ENCODE measurements around the gene MRPL34. TPM values are rescaled to one million over a fixed set of nuclear protein-coding genes. Genes with fewer than 3 reads are reported as not detected.

Gene MRPL34
- total RNA-seq, result 62.1 and 159 TPM in 2 replicates

GRCh38 chr19:17305517-17306284, at the start of gene MRPL34:
Gene MRPL34, plus strand, starts transcription at chr19:17305872. Its CDS starts 21 bp downstream, at chr19:17305893.

DNA sequence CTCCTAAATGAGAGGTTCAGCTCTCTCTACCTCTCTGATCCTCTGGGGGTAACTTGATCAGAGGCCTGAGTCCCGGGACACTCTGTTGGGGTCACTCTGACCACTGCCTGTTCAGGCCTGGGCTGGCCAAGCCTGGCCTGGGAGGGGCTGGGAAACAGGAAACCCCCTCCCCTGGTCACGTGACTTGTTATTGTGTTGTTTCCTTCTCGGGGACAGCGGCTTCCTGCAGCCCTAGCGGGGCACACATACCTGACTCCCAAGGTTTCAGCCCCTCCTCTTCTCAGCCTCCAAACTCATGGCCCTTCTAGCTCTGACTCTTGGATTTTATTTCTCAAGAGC, 41.1 kb upstream of the MRPL34 start, which contains the start of gene USHBP1:
USHBP1 (minus strand) TSS at position 105 of the 339 bp plus-strand sequence. CDS start 446 bp downstream, outside the sequence.

DNA sequence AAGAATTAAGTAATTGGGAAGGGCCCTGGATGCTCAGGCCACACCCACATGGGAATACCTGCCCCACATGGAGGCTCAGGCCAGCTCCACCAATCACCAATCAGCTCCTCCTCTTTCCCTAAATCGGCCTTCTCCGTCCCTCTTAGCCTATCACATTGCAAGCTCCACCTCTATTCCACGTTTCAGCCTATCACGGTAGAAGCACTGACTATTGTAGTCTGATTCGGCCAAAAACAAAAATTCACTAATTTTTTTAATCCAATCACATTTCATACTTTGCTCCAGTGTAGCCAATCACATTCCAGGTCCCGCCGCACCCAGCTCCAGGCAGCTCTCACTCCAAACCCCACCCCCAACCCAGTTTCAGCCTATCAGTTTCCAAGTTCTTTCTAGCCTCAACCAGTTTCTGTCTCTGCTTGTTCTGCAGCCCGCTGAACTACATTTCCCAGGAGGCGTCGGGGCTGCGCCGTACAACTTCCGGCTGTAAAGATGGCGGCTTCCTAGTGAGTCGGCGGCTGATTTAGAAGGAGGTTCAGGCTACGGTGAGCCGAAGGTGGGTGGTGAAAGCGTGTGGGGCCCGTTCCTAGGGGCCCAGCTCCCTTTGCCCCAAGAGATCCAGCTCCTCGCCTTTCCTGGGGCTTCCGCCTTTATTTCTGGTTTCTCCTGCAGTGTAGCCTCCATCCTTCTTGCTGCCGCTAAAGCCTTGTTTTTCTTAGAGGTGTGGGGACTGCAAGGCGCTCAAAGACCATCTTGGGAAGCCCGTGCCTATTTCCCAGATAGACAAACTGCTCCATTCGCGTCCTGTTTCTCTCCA, 38.5 kb upstream of the MRPL34 start, which contains the start of gene BABAM1:
BABAM1 (plus strand) TSS at position 469 of the 814 bp plus-strand sequence. CDS start 1,364 bp downstream, outside the sequence.

DNA sequence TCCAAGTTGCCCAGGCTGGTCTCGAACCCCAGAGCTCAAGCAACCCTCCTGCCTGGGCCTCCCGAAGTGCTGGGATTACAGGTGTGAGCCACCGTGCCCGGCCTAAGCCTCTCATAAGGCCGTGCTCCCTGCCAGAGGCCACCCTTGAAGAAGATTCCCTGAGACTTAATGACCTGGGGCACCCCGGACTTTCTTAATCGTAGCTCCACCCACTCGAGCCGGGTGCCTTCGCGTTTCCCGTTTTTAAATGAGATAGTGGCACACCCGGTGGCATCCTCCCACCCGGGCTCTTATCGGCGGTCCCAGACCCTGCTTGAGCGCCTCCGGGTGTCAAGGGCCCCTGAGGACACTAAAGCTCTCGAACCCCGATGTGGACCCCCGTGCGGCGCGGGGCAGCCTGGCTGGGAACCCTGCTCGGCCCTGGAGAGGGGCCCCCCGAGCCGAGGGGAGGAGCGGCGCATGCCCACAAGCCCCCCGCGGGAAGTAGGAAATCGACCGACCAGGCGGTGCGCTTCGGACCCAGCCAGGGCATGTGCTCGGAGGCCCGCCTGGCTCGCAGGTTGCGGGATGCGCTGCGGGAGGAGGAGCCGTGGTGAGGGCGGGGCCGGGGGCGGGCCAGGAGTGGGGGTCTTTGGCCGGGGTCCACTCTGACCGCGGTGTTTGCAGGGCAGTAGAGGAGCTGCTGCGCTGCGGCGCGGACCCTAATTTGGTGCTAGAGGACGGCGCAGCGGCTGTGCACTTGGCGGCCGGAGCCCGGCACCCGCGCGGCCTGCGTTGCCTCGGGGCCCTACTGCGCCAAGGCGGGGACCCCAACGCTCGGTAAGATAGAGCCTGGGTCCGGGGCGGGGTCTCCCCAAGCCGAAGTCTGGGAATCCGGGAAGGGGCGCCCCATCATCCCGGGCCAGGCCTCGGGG, 24.0 kb upstream of the MRPL34 start, which contains the start of gene ANKLE1:
ANKLE1 (plus strand) TSS at position 511 of the 914 bp plus-strand sequence; CDS start at position 531, 20 bp downstream.

GRCh38 chr19:17303167-17303939, 2.3 kb upstream of the MRPL34 start, which contains the start of gene ABHD8:
Gene ABHD8, minus strand, starts transcription at chr19:17303425. Its CDS starts 1,809 bp downstream, at chr19:17301616.

GRCh38 chr19:17309198-17309964, 3.7 kb downstream of the MRPL34 start, which contains the start of gene DDA1:
Gene DDA1, plus strand, starts transcription at chr19:17309563. Its CDS starts 92 bp downstream, at chr19:17309655.

GRCh38 chr19:17334414-17335409, 29.0 kb downstream of the MRPL34 start, which contains the start of gene ANO8:
Gene ANO8, minus strand, starts transcription at chr19:17334855. Its CDS starts 185 bp downstream, at chr19:17334670.

DNA sequence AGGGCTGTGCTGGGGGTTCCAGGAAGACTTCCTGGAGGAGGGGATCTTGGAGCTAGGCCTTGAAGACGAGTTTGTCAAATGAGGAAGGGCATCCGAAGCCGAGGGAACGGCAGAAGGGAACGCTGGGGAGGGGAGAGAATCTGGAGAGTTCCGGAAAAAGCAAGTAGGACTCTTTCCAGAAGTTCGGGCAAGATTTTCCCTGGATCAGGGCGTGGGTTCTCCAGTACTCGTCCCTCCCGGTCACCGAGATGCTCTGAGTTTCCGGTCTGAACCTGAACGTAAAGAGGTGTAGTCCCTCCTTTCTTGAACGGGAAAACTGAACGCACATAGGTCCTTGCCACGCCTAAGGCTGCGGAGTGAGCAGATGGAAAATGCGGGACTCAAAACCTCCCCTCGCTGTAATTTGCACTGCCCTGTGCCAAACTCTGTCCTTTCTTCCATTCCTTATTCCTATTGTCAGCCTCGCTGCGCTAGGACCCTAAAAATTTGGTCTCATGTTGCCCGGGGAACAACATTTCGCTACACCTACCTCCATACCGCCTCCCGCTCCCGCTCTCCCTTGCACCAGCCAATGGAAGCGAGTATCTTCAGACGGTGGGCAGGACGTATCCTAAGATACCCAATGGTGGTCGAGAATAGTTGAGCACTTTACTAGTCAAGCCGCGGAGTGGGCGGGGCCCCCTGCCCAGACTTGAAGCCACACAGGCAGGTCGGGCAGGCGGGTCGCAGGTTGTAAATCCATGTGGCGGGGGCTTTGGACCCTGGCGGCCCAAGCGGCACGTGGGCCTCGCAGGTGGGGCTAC, 31.4 kb downstream of the MRPL34 start, which contains the start of gene GTPBP3:
GTPBP3 (plus strand) TSS at position 682 of the 803 bp plus-strand sequence; CDS start at position 741, 59 bp downstream.

Other genes starting within 250 kb of the MRPL34 start
- 10.5 TPM in 2 replicates for gene HAUS8, start 230.4 kb upstream of the MRPL34 start, total RNA-seq
- 37.3 and 47.1 TPM in 2 replicates for gene MYO9B, start 230.1 kb upstream of the MRPL34 start, total RNA-seq
- 13.2 and 13.3 TPM in 2 replicates for gene USE1, start 90.5 kb upstream of the MRPL34 start, total RNA-seq
- 1.2 and 5.9 TPM in 2 replicates for gene OCEL1, start 79.6 kb upstream of the MRPL34 start, total RNA-seq
- 121 TPM in 2 replicates for gene NR2F6, start 60.0 kb upstream of the MRPL34 start, total RNA-seq
- not detected in 2 replicates for gene USHBP1, start 41.1 kb upstream of the MRPL34 start, total RNA-seq
- 69.9 and 76.7 TPM in 2 replicates for gene BABAM1, start 38.4 kb upstream of the MRPL34 start, total RNA-seq
- 0.85 and 2.2 TPM in 2 replicates for gene ANKLE1, start 24.0 kb upstream of the MRPL34 start, total RNA-seq
- 10.8 and 12.1 TPM in 2 replicates for gene ABHD8, start 2.4 kb upstream of the MRPL34 start, total RNA-seq
- 22.7 and 31.5 TPM in 2 replicates for gene DDA1, start 3.7 kb downstream of the MRPL34 start, total RNA-seq
- 6.9 TPM in 2 replicates for gene ANO8, start 29.0 kb downstream of the MRPL34 start, total RNA-seq
- 23.6 and 38.2 TPM in 2 replicates for gene GTPBP3, start 31.7 kb downstream of the MRPL34 start, total RNA-seq
- not detected in 2 replicates for gene PLVAP, start 71.5 kb downstream of the MRPL34 start, total RNA-seq
- gene CCDC194, start 88.3 kb downstream of the MRPL34 start, total RNA-seq, result not detected in 2 replicates
- not detected in 2 replicates for gene BST2, start 99.8 kb downstream of the MRPL34 start, total RNA-seq
- 67.1 and 78.6 TPM in 2 replicates for gene MVB12A, start 114.2 kb downstream of the MRPL34 start, total RNA-seq
- 0.42 TPM in 1 of 2 replicates, not detected in the other for gene TMEM221, start 142.8 kb downstream of the MRPL34 start, total RNA-seq
- gene NXNL1, start 155.1 kb downstream of the MRPL34 start, total RNA-seq, result not detected in 2 replicates
- 10.2 and 11.1 TPM in 2 replicates for gene SLC27A1, start 164.7 kb downstream of the MRPL34 start, total RNA-seq
- gene PGLS, start 205.8 kb downstream of the MRPL34 start, total RNA-seq, result 94.9 and 105 TPM in 2 replicates
- gene COLGALT1, start 249.8 kb downstream of the MRPL34 start, total RNA-seq, result 81.9 and 97.9 TPM in 2 replicates

Data from airway epithelial cell (primary cell).